Peyer's patch (tissue), 4 donors: ENCODE data around the gene GCAT.

Experiments used
- POLR2A ChIP-seq, 2 donors: fragments of 450-650 bp; IDR thresholded peaks; one replicate each; pipeline ENCODE4 v1.5.1; 2017; ENCODE audit warnings: antibody characterized with exemption in 2 of 2, mild to moderate bottlenecking in 2 of 2, moderate library complexity in 2 of 2
- TF ChIP-seq, protein P1 (sequence below), 6 experiments: fragments of 450-650 bp in 4 of 6; fragments of 200-600 bp in 2 of 6; sonication (generic) in 1 of 6; IDR thresholded peaks; one replicate each; pipeline ENCODE4 v1.5.1; 2017 to 2019; ENCODE audit warnings: antibody characterized with exemption in 6 of 6, mild to moderate bottlenecking in 3 of 6, moderate library complexity in 1 of 6

DNA sequence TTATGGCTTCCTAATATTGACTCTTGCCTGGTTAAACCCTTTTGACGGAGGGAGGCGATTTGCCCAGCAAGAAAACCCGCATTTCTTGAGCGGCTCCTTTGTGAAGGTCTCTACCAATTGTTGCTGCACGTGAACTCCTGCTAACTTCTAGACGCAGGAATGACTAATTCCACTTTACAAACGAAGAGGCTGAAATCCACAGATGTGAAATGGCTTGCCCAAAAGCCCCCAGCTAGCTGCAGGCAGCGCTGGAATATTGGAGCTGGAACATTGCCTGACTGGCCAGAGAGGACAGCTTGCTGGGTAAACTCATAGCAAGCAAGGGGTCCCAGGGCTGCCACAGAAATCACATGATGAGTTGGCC lies 542 bp downstream of the GCAT start:
- TF ChIP-seq, protein P1, sequence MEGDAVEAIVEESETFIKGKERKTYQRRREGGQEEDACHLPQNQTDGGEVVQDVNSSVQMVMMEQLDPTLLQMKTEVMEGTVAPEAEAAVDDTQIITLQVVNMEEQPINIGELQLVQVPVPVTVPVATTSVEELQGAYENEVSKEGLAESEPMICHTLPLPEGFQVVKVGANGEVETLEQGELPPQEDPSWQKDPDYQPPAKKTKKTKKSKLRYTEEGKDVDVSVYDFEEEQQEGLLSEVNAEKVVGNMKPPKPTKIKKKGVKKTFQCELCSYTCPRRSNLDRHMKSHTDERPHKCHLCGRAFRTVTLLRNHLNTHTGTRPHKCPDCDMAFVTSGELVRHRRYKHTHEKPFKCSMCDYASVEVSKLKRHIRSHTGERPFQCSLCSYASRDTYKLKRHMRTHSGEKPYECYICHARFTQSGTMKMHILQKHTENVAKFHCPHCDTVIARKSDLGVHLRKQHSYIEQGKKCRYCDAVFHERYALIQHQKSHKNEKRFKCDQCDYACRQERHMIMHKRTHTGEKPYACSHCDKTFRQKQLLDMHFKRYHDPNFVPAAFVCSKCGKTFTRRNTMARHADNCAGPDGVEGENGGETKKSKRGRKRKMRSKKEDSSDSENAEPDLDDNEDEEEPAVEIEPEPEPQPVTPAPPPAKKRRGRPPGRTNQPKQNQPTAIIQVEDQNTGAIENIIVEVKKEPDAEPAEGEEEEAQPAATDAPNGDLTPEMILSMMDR (IDR thresholded peaks at IDR 0.05), result no peak
- TF ChIP-seq POLR2A (IDR thresholded peaks at IDR 0.05), result no peak
